HUES64 (cell line): Measurements from ENCODE around the gene SLC35F4.
"Not testable (repeated sequence)": the region's sequence is repeated elsewhere in the genome, so short reads cannot be mapped to it uniquely, and the experiment has no call there.

Experiments used
- H3K27ac ChIP-seq: 2 replicates; pipeline ENCODE4 v1.7.0; 2013; ENCODE audit warnings: low read depth, low read length, inconsistent platforms
- H3K27me3 ChIP-seq: 2 replicates; pipeline ENCODE4 v1.6.1; 2013; ENCODE audit warnings: mild to moderate bottlenecking, low read length; ENCODE audit not compliant: insufficient read depth
- H3K36me3 ChIP-seq: 2 replicates; pipeline ENCODE4 v1.6.1; 2013; ENCODE audit warnings: mild to moderate bottlenecking, low read length; ENCODE audit not compliant: insufficient read depth
- H3K4me1 ChIP-seq: 2 replicates; pipeline ENCODE4 v1.6.1; 2013; ENCODE audit warnings: mild to moderate bottlenecking, low read length, moderate library complexity; ENCODE audit not compliant: insufficient read depth
- H3K4me3 ChIP-seq: 2 replicates; pipeline ENCODE4 v1.5.1; 2013; ENCODE audit warnings: mild to moderate bottlenecking, low read length, moderate library complexity
- H3K9ac ChIP-seq: 2 replicates; pipeline ENCODE4 v1.6.1; 2013; ENCODE audit warnings: mild to moderate bottlenecking, low read depth, low read length
- H3K9me3 ChIP-seq: 2 replicates; pipeline ENCODE4 v1.6.1; 2013; ENCODE audit warnings: low read depth, low read length; ENCODE audit not compliant: insufficient read depth
- WGBS: fragments of 150-250, 120-280 bp; methylation state at CpG from one replicate; pipeline ENCODE4 v1.1.7; 2013; ENCODE audit warnings: missing lambda C conversion rate; 5-methylcytosine and 5-hydroxymethylcytosine counted together

Gene SLC35F4

GRCh38 chr14:57871459-57872080 is 5.7 kb upstream of the SLC35F4 start:
- WGBS = 52% methylated on average over 2 of the region's 2 CpGs
- Histone ChIP-seq H3K4me3 (no peak overlapping the region), H3K4me1 (peaks cover 10% of the 10 kb centered on the region), H3K27me3 (peaks cover 10% of the 10 kb centered on the region), H3K36me3 (no peaks in the 10 kb centered on the region), H3K9ac (no peak overlapping the region), H3K27ac (no peak overlapping the region), H3K9me3 (no peaks in the 10 kb centered on the region)

GRCh38 chr14:57870686-57871457 is 5.0 kb upstream of the SLC35F4 start:
- H3K27me3 ChIP-seq = peaks cover 17% of the 10 kb centered on the region
- no peak overlapping the region for H3K4me3 ChIP-seq
- no peaks in the 10 kb centered on the region for H3K36me3 ChIP-seq
- H3K9ac ChIP-seq = no peak overlapping the region
- peaks cover 10% of the 10 kb centered on the region for H3K4me1 ChIP-seq
- no peaks in the 10 kb centered on the region for H3K9me3 ChIP-seq
- 70% methylated on average over 3 of the region's 3 CpGs for WGBS
- no peak overlapping the region for H3K27ac ChIP-seq

GRCh38 chr14:57869617-57870016 is 3.7 kb upstream of the SLC35F4 start:
- no peaks in the 10 kb centered on the region for H3K36me3 ChIP-seq
- no peak overlapping the region for H3K9ac ChIP-seq
- peaks cover 29% of the 10 kb centered on the region for H3K27me3 ChIP-seq
- H3K9me3 ChIP-seq = no peaks in the 10 kb centered on the region
- no peak overlapping the region for H3K4me3 ChIP-seq
- no peak overlapping the region for H3K27ac ChIP-seq
- H3K4me1 ChIP-seq = peaks cover 11% of the 10 kb centered on the region

GRCh38 chr14:57866199-57866705 is 360 bp upstream of the SLC35F4 start:
- WGBS = 25% methylated on average over 19 of the region's 19 CpGs

GRCh38 chr14:57865066-57865402 is 858 bp downstream of the SLC35F4 start:
- Histone ChIP-seq H3K9me3 (no peaks in the 10 kb centered on the region), H3K27me3 (peaks cover 47% of the 10 kb centered on the region), H3K4me3 (peak overlapping the region; percentile 61), H3K4me1 (peaks cover 8% of the 10 kb centered on the region; the same call in 1 of the 2 replicates), H3K36me3 (no peaks in the 10 kb centered on the region), H3K9ac (no peak overlapping the region), H3K27ac (no peak overlapping the region)
- WGBS = 3% methylated on average over 23 of the region's 23 CpGs

More at GRCh38 chr14:57866199-57866705, 360 bp upstream of the SLC35F4 start:
- Histone ChIP-seq H3K9me3 (no peaks in the 10 kb centered on the region), H3K36me3 (no peaks in the 10 kb centered on the region), H3K9ac (no peak overlapping the region), H3K4me3 (peak overlapping the region; percentile 61), H3K4me1 (peaks cover 14% of the 10 kb centered on the region), H3K27me3 (peaks cover 47% of the 10 kb centered on the region), H3K27ac (no peak overlapping the region)

GRCh38 chr14:57864659-57865058 is 1.2 kb downstream of the SLC35F4 start:
- H3K4me3 ChIP-seq = peak overlapping the region; percentile 61
- 23% methylated on average over 20 of the region's 20 CpGs for whole genome bisulfite sequencing
- no peak overlapping the region for H3K9ac ChIP-seq
- no peaks in the 10 kb centered on the region for H3K36me3 ChIP-seq
- peaks cover 47% of the 10 kb centered on the region for H3K27me3 ChIP-seq
- H3K4me1 ChIP-seq = peaks cover 8% of the 10 kb centered on the region; the same call in 1 of the 2 replicates
- H3K9me3 ChIP-seq = no peaks in the 10 kb centered on the region
- no peak overlapping the region for H3K27ac ChIP-seq

GRCh38 chr14:57863471-57863870 is 2.4 kb downstream of the SLC35F4 start:
- H3K9ac ChIP-seq = no peak overlapping the region
- H3K27me3 ChIP-seq = peaks cover 47% of the 10 kb centered on the region
- 86% methylated on average over 3 of the region's 3 CpGs for WGBS
- no peaks in the 10 kb centered on the region for H3K9me3 ChIP-seq
- no peaks in the 10 kb centered on the region for H3K36me3 ChIP-seq
- peaks cover 8% of the 10 kb centered on the region; the same call in 1 of the 2 replicates for H3K4me1 ChIP-seq
- H3K4me3 ChIP-seq = no peak overlapping the region
- no peak overlapping the region for H3K27ac ChIP-seq

- H3K27me3 ChIP-seq, H3K36me3 ChIP-seq, H3K4me1 ChIP-seq, H3K9me3 ChIP-seq, H3K4me3 ChIP-seq, H3K27ac ChIP-seq, H3K9ac ChIP-seq: not testable (repeated sequence)
- WGBS = 96% methylated on average over 2 of the region's 2 CpGs
These were observed 10.2 kb downstream of the SLC35F4 start for GRCh38 chr14:57855666-57856065.

- Histone ChIP-seq H3K9me3 (no peaks in the 10 kb centered on the region), H3K27ac (no peak overlapping the region), H3K4me3 (no peak overlapping the region), H3K36me3 (no peaks in the 10 kb centered on the region), H3K27me3 (no peaks in the 10 kb centered on the region), H3K4me1 (no peaks in the 10 kb centered on the region), H3K9ac (no peak overlapping the region)
- 88% methylated on average over 1 of the region's 2 CpGs for WGBS
These were observed 11.3 kb downstream of the SLC35F4 start for GRCh38 chr14:57854571-57854970.

- Histone ChIP-seq H3K9me3 (no peaks in the 10 kb centered on the region), H3K9ac (no peak overlapping the region), H3K36me3 (no peaks in the 10 kb centered on the region), H3K27ac (no peak overlapping the region), H3K4me1 (no peaks in the 10 kb centered on the region), H3K4me3 (no peak overlapping the region), H3K27me3 (no peaks in the 10 kb centered on the region)
These were observed 14.5 kb downstream of the SLC35F4 start for GRCh38 chr14:57851354-57851753.

GRCh38 chr14:57848786-57849185 is 17.1 kb downstream of the SLC35F4 start:
- H3K9ac ChIP-seq = no peak overlapping the region
- H3K36me3 ChIP-seq = no peaks in the 10 kb centered on the region
- H3K27me3 ChIP-seq = no peaks in the 10 kb centered on the region
- WGBS = 85% methylated on average over 3 of the region's 3 CpGs
- no peaks in the 10 kb centered on the region for H3K9me3 ChIP-seq
- H3K27ac ChIP-seq = no peak overlapping the region
- no peaks in the 10 kb centered on the region for H3K4me1 ChIP-seq
- no peak overlapping the region for H3K4me3 ChIP-seq
